Measurements from ENCODE around the gene DACT3. TPM values are rescaled to one million over a fixed set of nuclear protein-coding genes. Genes with fewer than 3 reads are reported as not detected.

DACT3 gene
- total RNA-seq, 1 experiment from 2014 or later = 1.0 TPM

DNA sequence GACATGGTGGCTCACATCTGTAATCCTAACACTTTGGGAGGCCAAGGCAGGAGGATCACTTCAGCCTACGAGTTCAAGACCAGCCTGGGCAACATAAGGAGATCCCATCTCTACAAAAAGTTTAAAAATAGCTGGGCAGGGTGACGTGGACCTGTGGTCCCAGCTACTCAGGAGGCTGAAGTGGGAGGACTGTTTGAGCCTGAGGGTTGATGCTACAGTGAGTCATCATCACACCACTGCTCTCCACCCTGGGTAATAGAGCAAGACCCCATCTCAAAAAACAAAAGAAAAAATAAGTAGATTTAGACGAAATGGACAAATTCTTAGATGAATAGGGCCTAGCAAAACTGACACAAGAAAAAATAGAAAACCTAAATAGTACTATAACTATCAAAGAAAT lies 14.6 kb downstream of the DACT3 start:
- Histone ChIP-seq H3K4me3 (ENCODE audit: low read depth in 2 of 2, low read length in 2 of 2) (no peak overlapping the region), H3K9me3 (ENCODE audit: control insufficient read depth, insufficient read depth, low read depth, low read length) (no peaks in the 10 kb centered on the region), H3K4me1 (ENCODE audit: control insufficient read depth, insufficient read depth, low read length) (no peaks in the 10 kb centered on the region), H3K27ac (ENCODE audit: low read length) (no peak overlapping the region), H3K36me3 (ENCODE audit: control insufficient read depth, insufficient read depth, low read length) (no peaks in the 10 kb centered on the region), H3K27me3 (ENCODE audit: control insufficient read depth, insufficient read depth, low read length) (no peaks in the 10 kb centered on the region)
- CTCF ChIA-PET = no interaction called here
- intact Hi-C loops (cut with micrococcal nuclease; ENCODE audit: unreplicated experiment) (no loop called here), in situ Hi-C loops (cut with HindIII; ENCODE audit: low pct_unique_long_range_greater_than_20kb, low sequenced_read_pairs) (no loop called here)
- TF ChIP-seq, protein P1, sequence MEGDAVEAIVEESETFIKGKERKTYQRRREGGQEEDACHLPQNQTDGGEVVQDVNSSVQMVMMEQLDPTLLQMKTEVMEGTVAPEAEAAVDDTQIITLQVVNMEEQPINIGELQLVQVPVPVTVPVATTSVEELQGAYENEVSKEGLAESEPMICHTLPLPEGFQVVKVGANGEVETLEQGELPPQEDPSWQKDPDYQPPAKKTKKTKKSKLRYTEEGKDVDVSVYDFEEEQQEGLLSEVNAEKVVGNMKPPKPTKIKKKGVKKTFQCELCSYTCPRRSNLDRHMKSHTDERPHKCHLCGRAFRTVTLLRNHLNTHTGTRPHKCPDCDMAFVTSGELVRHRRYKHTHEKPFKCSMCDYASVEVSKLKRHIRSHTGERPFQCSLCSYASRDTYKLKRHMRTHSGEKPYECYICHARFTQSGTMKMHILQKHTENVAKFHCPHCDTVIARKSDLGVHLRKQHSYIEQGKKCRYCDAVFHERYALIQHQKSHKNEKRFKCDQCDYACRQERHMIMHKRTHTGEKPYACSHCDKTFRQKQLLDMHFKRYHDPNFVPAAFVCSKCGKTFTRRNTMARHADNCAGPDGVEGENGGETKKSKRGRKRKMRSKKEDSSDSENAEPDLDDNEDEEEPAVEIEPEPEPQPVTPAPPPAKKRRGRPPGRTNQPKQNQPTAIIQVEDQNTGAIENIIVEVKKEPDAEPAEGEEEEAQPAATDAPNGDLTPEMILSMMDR (IDR thresholded peaks at IDR 0.05) = no peak
- TF ChIP-seq, protein P2, sequence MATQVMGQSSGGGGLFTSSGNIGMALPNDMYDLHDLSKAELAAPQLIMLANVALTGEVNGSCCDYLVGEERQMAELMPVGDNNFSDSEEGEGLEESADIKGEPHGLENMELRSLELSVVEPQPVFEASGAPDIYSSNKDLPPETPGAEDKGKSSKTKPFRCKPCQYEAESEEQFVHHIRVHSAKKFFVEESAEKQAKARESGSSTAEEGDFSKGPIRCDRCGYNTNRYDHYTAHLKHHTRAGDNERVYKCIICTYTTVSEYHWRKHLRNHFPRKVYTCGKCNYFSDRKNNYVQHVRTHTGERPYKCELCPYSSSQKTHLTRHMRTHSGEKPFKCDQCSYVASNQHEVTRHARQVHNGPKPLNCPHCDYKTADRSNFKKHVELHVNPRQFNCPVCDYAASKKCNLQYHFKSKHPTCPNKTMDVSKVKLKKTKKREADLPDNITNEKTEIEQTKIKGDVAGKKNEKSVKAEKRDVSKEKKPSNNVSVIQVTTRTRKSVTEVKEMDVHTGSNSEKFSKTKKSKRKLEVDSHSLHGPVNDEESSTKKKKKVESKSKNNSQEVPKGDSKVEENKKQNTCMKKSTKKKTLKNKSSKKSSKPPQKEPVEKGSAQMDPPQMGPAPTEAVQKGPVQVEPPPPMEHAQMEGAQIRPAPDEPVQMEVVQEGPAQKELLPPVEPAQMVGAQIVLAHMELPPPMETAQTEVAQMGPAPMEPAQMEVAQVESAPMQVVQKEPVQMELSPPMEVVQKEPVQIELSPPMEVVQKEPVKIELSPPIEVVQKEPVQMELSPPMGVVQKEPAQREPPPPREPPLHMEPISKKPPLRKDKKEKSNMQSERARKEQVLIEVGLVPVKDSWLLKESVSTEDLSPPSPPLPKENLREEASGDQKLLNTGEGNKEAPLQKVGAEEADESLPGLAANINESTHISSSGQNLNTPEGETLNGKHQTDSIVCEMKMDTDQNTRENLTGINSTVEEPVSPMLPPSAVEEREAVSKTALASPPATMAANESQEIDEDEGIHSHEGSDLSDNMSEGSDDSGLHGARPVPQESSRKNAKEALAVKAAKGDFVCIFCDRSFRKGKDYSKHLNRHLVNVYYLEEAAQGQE (IDR thresholded peaks at IDR 0.05; ENCODE audit: insufficient read depth in 1 of 2, low read depth in 2 of 2, low read length in 1 of 2) = no peak
- no peak for TF ChIP-seq TCF7L2 (IDR thresholded peaks at IDR 0.05; ENCODE audit: low read depth, low read length)
- ATAC-seq = no peak
- DNase-seq (ENCODE audit: low read depth, low spot score) = no peak
- no TSS peak for BruUV-seq (replicated peaks)
- POLR2A ChIA-PET = interaction anchor here (0.6 kb wide), 1 partner anchor 1365 kb away, joined by 6 read pairs; no protein-coding TSS in a partner anchor

DNA sequence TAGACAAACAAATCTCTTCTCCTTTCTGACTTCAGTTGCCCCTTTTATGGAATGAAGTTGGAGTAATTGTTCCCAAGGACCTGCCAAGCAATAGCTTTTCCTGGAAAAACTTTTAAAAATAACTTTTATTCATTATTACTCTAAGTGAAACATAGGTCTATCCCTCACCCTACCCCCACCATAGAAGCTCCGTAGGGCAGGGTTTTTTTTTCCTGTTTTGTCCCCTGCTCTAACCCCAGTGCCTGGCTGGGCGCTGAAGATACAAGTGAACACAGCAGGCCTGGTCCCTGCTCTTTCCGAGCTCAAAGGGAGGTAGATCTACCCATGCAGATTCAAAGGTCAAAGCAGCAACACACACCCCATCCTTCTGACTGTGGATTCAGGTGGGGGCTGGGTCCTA lies 16.3 kb downstream of the DACT3 start:
- Histone ChIP-seq H3K27ac (ENCODE audit: low read length) (no peak overlapping the region), H3K4me3 (ENCODE audit: low read depth in 2 of 2, low read length in 2 of 2) (no peak overlapping the region), H3K27me3 (ENCODE audit: control insufficient read depth, insufficient read depth, low read length) (no peaks in the 10 kb centered on the region), H3K9me3 (ENCODE audit: control insufficient read depth, insufficient read depth, low read depth, low read length) (no peaks in the 10 kb centered on the region), H3K4me1 (ENCODE audit: control insufficient read depth, insufficient read depth, low read length) (no peaks in the 10 kb centered on the region; the same call in 1 of the 2 replicates), H3K36me3 (ENCODE audit: control insufficient read depth, insufficient read depth, low read length) (no peaks in the 10 kb centered on the region)
- intact Hi-C loops (cut with micrococcal nuclease; ENCODE audit: unreplicated experiment) = no loop called here
- no peak for DNase-seq (ENCODE audit: low read depth, low spot score)
- no TSS peak for BruUV-seq (replicated peaks)
- POLR2A ChIA-PET = no interaction called here
- ATAC-seq = no peak
- in situ Hi-C loops (cut with HindIII; ENCODE audit: low pct_unique_long_range_greater_than_20kb, low sequenced_read_pairs) = no loop called here
- TF ChIP-seq, protein P2 (IDR thresholded peaks at IDR 0.05; ENCODE audit: insufficient read depth in 1 of 2, low read depth in 2 of 2, low read length in 1 of 2) = no peak
- TF ChIP-seq SIN3A (IDR thresholded peaks at IDR 0.05; ENCODE audit: borderline replicate concordance, insufficient read depth, low read depth, low read length) (no peak), TCF7L2 (IDR thresholded peaks at IDR 0.05; ENCODE audit: low read depth, low read length) (no peak), POLR2AphosphoS5 (IDR thresholded peaks at IDR 0.05; ENCODE audit: low read depth, low read length) (no peak)
- TF ChIP-seq, protein P1 (IDR thresholded peaks at IDR 0.05) = no peak
- CTCF ChIA-PET = no interaction called here
